HCT116 (cell line): ENCODE data around the gene CPA1. TPM values are rescaled to one million over a fixed set of nuclear protein-coding genes. Genes with fewer than 3 reads are reported as not detected.

Experiments
- ATAC-seq: fragments of 200-7000 bp; cut with Tn5 transposase; 2 replicates; pipeline ENCODE4 v1.9.1; 2020; ENCODE audit warnings: mild to moderate bottlenecking, moderate library complexity
- BruUV-seq: library from RNA; stranded (reverse); fragments of 400-500 nt; replicated peaks from 2 replicates; lab custom pipeline; 2021; lab: Mats Ljungman, UMichigan
- CTCF ChIA-PET: fragments of 300-600 bp; sonication (Branson Sonifier 250); formaldehyde crosslinking; loops from one replicate; lab custom pipeline; 2021; ENCODE audit warnings: antibody characterized with exemption; lab: Charles Lee
- POLR2A ChIA-PET: fragments of 300-600, 350-600 bp; sonication (Branson Sonifier 250); formaldehyde crosslinking; loops from one replicate; lab custom pipeline; 2021; ENCODE audit warnings: antibody characterized with exemption; lab: Charles Lee
- RAD21 ChIA-PET, 2 experiments: fragments of 300-600 bp; sonication (Branson Sonifier 250); formaldehyde crosslinking; loops; one replicate each; lab custom pipeline; 2023; ENCODE audit warnings: low total read pairs in 2 of 2; ENCODE audit not compliant: uncharacterized antibody in 2 of 2, unreplicated experiment in 2 of 2, low non-redundant PET in 1 of 2; lab: Charles Lee
- DNase-seq: peaks from one replicate; pipeline ENCODE4 v3.0.0-alpha.2; 2010; ENCODE audit warnings: low read depth, low spot score
- H2AFZ ChIP-seq: fragments of 200-600 bp; shearing (Covaris generic), sonication (generic); 2 replicates; pipeline ENCODE4 v1.6.1; 2017; ENCODE audit warnings: low read depth, mixed run types, mixed read lengths, antibody characterized with exemption, low read length; ENCODE audit not compliant: poor library complexity, severe bottlenecking
- H3K27ac ChIP-seq: 2 replicates; pipeline ENCODE4 v1.5.1; 2012; ENCODE audit warnings: low read depth, low read length
- H3K27me3 ChIP-seq: fragments of 200-600 bp; sonication (generic); 2 replicates; pipeline ENCODE4 v1.6.1; 2016; ENCODE audit warnings: mixed run types, low read length, mixed read lengths; ENCODE audit not compliant: insufficient read depth
- H3K36me3 ChIP-seq, 2 experiments: fragments of 200-500 bp in 1 of 2; fragments of 200-600 bp in 1 of 2; sonication (Bioruptor generic) in 1 of 2; sonication (generic) in 1 of 2; 2 replicates each; pipeline versions ENCODE4 v1.5.1 to v1.6.1; 2014 to 2016; ENCODE audit warnings: low read length in 2 of 2, inconsistent platforms in 1 of 2, mixed read lengths in 1 of 2, mixed run types in 1 of 2; ENCODE audit not compliant: insufficient read depth in 2 of 2, control insufficient read depth in 1 of 2
- H3K4me1 ChIP-seq, 2 experiments: fragments of 200-600 bp in 1 of 2; sonication (generic) in 1 of 2; 2 replicates each; pipeline versions ENCODE4 v1.5.1 to v1.6.1; 2012 to 2017; ENCODE audit warnings: low read length in 2 of 2, inconsistent platforms in 1 of 2, mild to moderate bottlenecking in 1 of 2, mixed read lengths in 1 of 2, mixed run types in 1 of 2, moderate library complexity in 1 of 2; ENCODE audit not compliant: insufficient read depth in 2 of 2, control insufficient read depth in 1 of 2
- H3K4me2 ChIP-seq: fragments of 200-600 bp; sonication (generic); 2 replicates; pipeline ENCODE4 v1.6.1; 2017; ENCODE audit warnings: mixed run types, low read length, mixed read lengths
- H3K4me3 ChIP-seq, 2 experiments: fragments of 200-600 bp in 1 of 2; sonication (generic) in 1 of 2; replicated peaks in 1 of 2; 2 replicates each; pipeline ENCODE4 v1.5.1; 2011 to 2016; ENCODE audit warnings: low read length in 2 of 2, control low read depth in 1 of 2, low read depth in 1 of 2, mild to moderate bottlenecking in 1 of 2, mixed read lengths in 1 of 2, mixed run types in 1 of 2
- H3K79me2 ChIP-seq: fragments of 200-600 bp; sonication (generic); 2 replicates; pipeline ENCODE4 v1.6.1; 2017; ENCODE audit warnings: mild to moderate bottlenecking, mixed run types, low read length, moderate library complexity, mixed read lengths; ENCODE audit not compliant: insufficient read depth
- H3K9ac ChIP-seq: fragments of 200-600 bp; sonication (generic); 2 replicates; pipeline ENCODE4 v1.6.1; 2016; ENCODE audit warnings: low read length, mixed read lengths
- H3K9me2 ChIP-seq: fragments of 200-600 bp; sonication (generic), shearing (Covaris generic); 2 replicates; pipeline ENCODE4 v1.6.1; 2017; ENCODE audit warnings: mixed run types, mild to moderate bottlenecking, moderate library complexity; ENCODE audit not compliant: insufficient read depth
- H3K9me3 ChIP-seq, 2 experiments: fragments of 200-500 bp in 1 of 2; fragments of 200-600 bp in 1 of 2; sonication (Bioruptor generic) in 1 of 2; sonication (generic) in 1 of 2; 2 replicates each; pipeline ENCODE4 v1.6.1; 2014 to 2017; ENCODE audit warnings: low read length in 2 of 2, mixed read lengths in 2 of 2, inconsistent platforms in 1 of 2, low read depth in 1 of 2, mild to moderate bottlenecking in 1 of 2, mixed run types in 1 of 2, moderate library complexity in 1 of 2; ENCODE audit not compliant: control insufficient read depth in 1 of 2, insufficient read depth in 1 of 2
- H4K20me1 ChIP-seq: fragments of 200-600 bp; sonication (generic), shearing (Covaris generic); 2 replicates; pipeline ENCODE4 v1.6.1; 2017; ENCODE audit warnings: mixed run types, mild to moderate bottlenecking, moderate library complexity; ENCODE audit not compliant: insufficient read depth
- CEBPB ChIP-seq: IDR thresholded peaks from 2 replicates; pipeline ENCODE4 v1.6.1; 2012; ENCODE audit warnings: low read depth
- EGR1 ChIP-seq: IDR thresholded peaks from 2 replicates; pipeline ENCODE4 v1.6.1; 2012; ENCODE audit warnings: low read depth
- EZH2 ChIP-seq: fragments of 200-600 bp; sonication (generic); IDR thresholded peaks from 2 replicates; pipeline ENCODE4 v1.6.1; 2017; ENCODE audit warnings: antibody characterized with exemption, mixed run types
- EZH2phosphoT487 ChIP-seq: fragments of 200-600 bp; IDR thresholded peaks from 2 replicates; pipeline ENCODE4 v1.6.1; 2018; ENCODE audit warnings: antibody characterized with exemption, borderline replicate concordance
- REST ChIP-seq: IDR thresholded peaks from 2 replicates; pipeline ENCODE4 v1.6.1; 2012; ENCODE audit warnings: low read depth
- TCF7L2 ChIP-seq: IDR thresholded peaks from 2 replicates; pipeline ENCODE4 v1.7.0; 2011; ENCODE audit warnings: borderline replicate concordance, inconsistent platforms; ENCODE audit not compliant: insufficient read depth, insufficient read length; ENCODE audit errors: extremely low read depth
- intact Hi-C: fragments of 100-400 bp; cut with micrococcal nuclease; formaldehyde crosslinking; loops from 2 replicates; pipeline ENCODE4 v1.10.0; 2022
- total RNA-seq: library from RNA; stranded (reverse); gene quantifications from one replicate; pipeline ENCODE4 v1.2.1, GENCODE V29; 2021; ENCODE audit not compliant: unreplicated experiment
- TF ChIP-seq, protein P1 (sequence below): IDR thresholded peaks from 2 replicates; pipeline ENCODE4 v1.6.1; 2012

CPA1 gene
- total RNA-seq, 1 experiment from 2014 or later = 11.9 TPM

- Histone ChIP-seq H2AFZ (no peak overlapping the region), H3K4me3 (no peak overlapping the region), H3K4me2 (peak overlapping the region; percentile 4; the same call in 1 of the 2 replicates), H3K36me3 (no peaks in the 10 kb centered on the region), H3K79me2 (no peaks in the 10 kb centered on the region), H3K4me1 (peaks cover 28 to 58% of the 10 kb centered on the region in 2 experiments), H4K20me1 (no peaks in the 10 kb centered on the region), H3K9ac (no peak overlapping the region), H3K9me2 (no peaks in the 10 kb centered on the region), H3K27me3 (no peaks in the 10 kb centered on the region), H3K9me3 (peaks cover 0 to 13% of the 10 kb centered on the region in 2 experiments; a peak in 1 of 4 replicates), H3K27ac (no peak overlapping the region)
- DNase-seq (no peak), ATAC-seq (no peak)
- ChIA-PET CTCF (no interaction called here), RAD21 (no interaction called here), POLR2A (no interaction called here)
- no TSS peak for BruUV-seq
- TF ChIP-seq REST (no peak), EZH2 (no peak), CEBPB (no peak)
- intact Hi-C loops = no loop called here
These were observed 15.8 kb upstream of the CPA1 start for GRCh38 chr7:130364451-130364850.

GRCh38 chr7:130365088-130365487 lies 15.2 kb upstream of the CPA1 start:
- BruUV-seq = no TSS peak

More at GRCh38 chr7:130365088-130365487, 15.2 kb upstream of the CPA1 start:
- ATAC-seq (no peak), DNase-seq (no peak)
- Histone ChIP-seq H4K20me1 (no peaks in the 10 kb centered on the region), H3K79me2 (no peaks in the 10 kb centered on the region), H3K9me3 (peaks cover 0 to 9% of the 10 kb centered on the region in 2 experiments; a peak in 1 of 4 replicates), H3K9ac (peak overlapping the region; percentile 11; the same call in 1 of the 2 replicates), H2AFZ (no peak overlapping the region), H3K4me3 (no peak overlapping the region), H3K4me2 (peak overlapping the region; percentile 67), H3K9me2 (no peaks in the 10 kb centered on the region), H3K4me1 (peaks cover 28 to 64% of the 10 kb centered on the region in 2 experiments), H3K36me3 (no peaks in the 10 kb centered on the region), H3K27me3 (no peaks in the 10 kb centered on the region), H3K27ac (no peak overlapping the region)
- ChIA-PET RAD21 (no interaction called here), CTCF (no interaction called here), POLR2A (no interaction called here)
- intact Hi-C loops = no loop called here
- TF ChIP-seq TCF7L2 (no peak), EGR1 (no peak), EZH2phosphoT487 (no peak)
- TF ChIP-seq, protein P1, sequence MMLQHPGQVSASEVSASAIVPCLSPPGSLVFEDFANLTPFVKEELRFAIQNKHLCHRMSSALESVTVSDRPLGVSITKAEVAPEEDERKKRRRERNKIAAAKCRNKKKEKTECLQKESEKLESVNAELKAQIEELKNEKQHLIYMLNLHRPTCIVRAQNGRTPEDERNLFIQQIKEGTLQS = no peak
